Adrenal gland (tissue), 5 donors: ENCODE results near the gene TMEM43.

Source experiments
- POLR2A ChIP-seq, 2 donors: fragments of 450-650 bp; IDR thresholded peaks; one replicate each; pipeline ENCODE4 v1.6.1; 2017; ENCODE audit warnings: antibody characterized with exemption in 2 of 2, mild to moderate bottlenecking in 2 of 2, moderate library complexity in 1 of 2
- TF ChIP-seq, protein P1 (sequence below), 6 experiments: fragments of 450-650 bp in 4 of 6; fragments of 200-600 bp in 2 of 6; sonication (generic) in 1 of 6; IDR thresholded peaks; 1 replicate in 5 of 6; 2 replicates in 1 of 6; pipeline versions ENCODE4 v1.5.1 to v1.8.0; 2016 to 2021; ENCODE audit warnings: antibody characterized with exemption in 6 of 6, mild to moderate bottlenecking in 2 of 6, moderate library complexity in 1 of 6
- donor health status: DM: no; HTN: no; CAD: no.

DNA sequence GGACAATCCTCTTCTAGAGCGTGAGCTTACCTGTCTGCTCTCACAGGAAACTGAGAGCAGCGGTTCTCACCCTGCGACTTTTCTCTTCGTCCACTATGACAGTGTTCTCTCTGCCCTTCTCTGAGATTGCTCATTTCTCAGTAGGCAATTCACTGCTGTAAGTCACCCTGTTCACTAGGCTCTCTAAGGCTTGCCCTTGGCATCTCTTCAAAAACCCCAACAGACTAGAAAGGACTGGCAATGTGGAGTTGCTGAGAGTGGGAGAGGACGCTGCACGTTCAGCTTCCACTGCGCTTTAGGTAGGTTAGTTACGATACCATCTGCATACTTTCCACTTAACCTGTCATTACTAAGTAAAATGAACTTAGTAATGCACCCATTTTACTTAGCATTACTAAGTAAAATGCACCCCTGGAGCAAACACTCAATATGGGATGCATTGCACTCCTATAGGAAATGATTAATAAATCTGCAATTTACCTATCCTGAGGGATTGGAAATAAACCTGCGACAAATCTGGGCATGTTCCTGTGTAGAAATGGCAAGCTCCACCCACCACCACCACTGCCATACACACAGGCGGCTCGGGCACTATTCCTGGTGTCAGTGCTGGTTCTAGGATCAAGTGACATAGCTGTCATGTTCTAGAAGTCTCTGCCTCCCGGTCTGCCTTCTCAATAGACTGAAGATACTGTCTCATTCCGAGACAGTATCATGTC, 32.1 kb downstream of the TMEM43 start:
- TF ChIP-seq, protein P1, sequence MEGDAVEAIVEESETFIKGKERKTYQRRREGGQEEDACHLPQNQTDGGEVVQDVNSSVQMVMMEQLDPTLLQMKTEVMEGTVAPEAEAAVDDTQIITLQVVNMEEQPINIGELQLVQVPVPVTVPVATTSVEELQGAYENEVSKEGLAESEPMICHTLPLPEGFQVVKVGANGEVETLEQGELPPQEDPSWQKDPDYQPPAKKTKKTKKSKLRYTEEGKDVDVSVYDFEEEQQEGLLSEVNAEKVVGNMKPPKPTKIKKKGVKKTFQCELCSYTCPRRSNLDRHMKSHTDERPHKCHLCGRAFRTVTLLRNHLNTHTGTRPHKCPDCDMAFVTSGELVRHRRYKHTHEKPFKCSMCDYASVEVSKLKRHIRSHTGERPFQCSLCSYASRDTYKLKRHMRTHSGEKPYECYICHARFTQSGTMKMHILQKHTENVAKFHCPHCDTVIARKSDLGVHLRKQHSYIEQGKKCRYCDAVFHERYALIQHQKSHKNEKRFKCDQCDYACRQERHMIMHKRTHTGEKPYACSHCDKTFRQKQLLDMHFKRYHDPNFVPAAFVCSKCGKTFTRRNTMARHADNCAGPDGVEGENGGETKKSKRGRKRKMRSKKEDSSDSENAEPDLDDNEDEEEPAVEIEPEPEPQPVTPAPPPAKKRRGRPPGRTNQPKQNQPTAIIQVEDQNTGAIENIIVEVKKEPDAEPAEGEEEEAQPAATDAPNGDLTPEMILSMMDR (IDR thresholded peaks at IDR 0.05), result no peak
- TF ChIP-seq POLR2A (IDR thresholded peaks at IDR 0.05), result no peak
